ENCODE measurements around the gene STARD3. TPM values are rescaled to one million over a fixed set of nuclear protein-coding genes. Genes with fewer than 3 reads are reported as not detected.

The STARD3 gene
- total RNA-seq, 1 donor from 2014 or later: 51.2 TPM

- no peak for FAIRE-seq
- H2AFZ ChIP-seq (ENCODE audit: low read depth, low read length): no peak overlapping the region
- H3K36me3 Mint-ChIP-seq (ENCODE audit: low read depth, unreplicated experiment): no peaks in the 10 kb centered on the region
- no peaks in the 10 kb centered on the region for H3K79me2 ChIP-seq (ENCODE audit: insufficient read depth, low read length)
- H3K27ac ChIP-seq (ENCODE audit: low read depth, low read length): no peak overlapping the region
- H3K36me3 ChIP-seq (ENCODE audit: insufficient read depth, low read length): no peaks in the 10 kb centered on the region
- H3K4me2 ChIP-seq (ENCODE audit: low read length): no peak overlapping the region
- peaks cover 67% of the 10 kb centered on the region for H3K27me3 Mint-ChIP-seq (ENCODE audit: low read depth, unreplicated experiment)
- no peak overlapping the region for H3K4me3 Mint-ChIP-seq (ENCODE audit: unreplicated experiment)
- H3K9ac ChIP-seq (ENCODE audit: low read length): no peak overlapping the region
- peaks cover 61% of the 10 kb centered on the region for H3K27me3 ChIP-seq (ENCODE audit: insufficient read depth, low read length)
- H3K4me3 ChIP-seq (ENCODE audit: insufficient read depth, low read depth, low read length): no peak overlapping the region
- H3K9me3 ChIP-seq (ENCODE audit: insufficient read depth, low read depth, low read length): no peaks in the 10 kb centered on the region
- H3K4me1 ChIP-seq (ENCODE audit: insufficient read depth, low read length): peaks cover 5% of the 10 kb centered on the region
- no peaks in the 10 kb centered on the region for H3K9me3 Mint-ChIP-seq (ENCODE audit: unreplicated experiment)
- no peaks in the 10 kb centered on the region for H4K20me1 ChIP-seq (ENCODE audit: insufficient read depth, low read length)
- TF ChIP-seq CTCF (IDR thresholded peaks at IDR 0.05; ENCODE audit: insufficient read depth, low read depth, low read length): no peak
- TF ChIP-seq EZH2 (IDR thresholded peaks at IDR 0.05; ENCODE audit: insufficient read depth, low read length): no peak
- H3K4me1 Mint-ChIP-seq (ENCODE audit: low read depth, unreplicated experiment): peaks cover 2% of the 10 kb centered on the region
- no peak for DNase-seq (ENCODE audit: low read depth)
- H3K27ac Mint-ChIP-seq (ENCODE audit: unreplicated experiment): no peak overlapping the region
Observed at GRCh38 chr17:39627712-39628516, 9.0 kb upstream of the STARD3 start.

GRCh38 chr17:39628655-39629493 is 8.1 kb upstream of the STARD3 start:
- H3K27ac ChIP-seq (ENCODE audit: low read depth, low read length): no peak overlapping the region
- H3K36me3 ChIP-seq (ENCODE audit: insufficient read depth, low read length): no peaks in the 10 kb centered on the region
- H4K20me1 ChIP-seq (ENCODE audit: insufficient read depth, low read length): no peaks in the 10 kb centered on the region
- H3K4me3 ChIP-seq (ENCODE audit: insufficient read depth, low read depth, low read length): no peak overlapping the region
- no peak for DNase-seq (ENCODE audit: low read depth)
- no peaks in the 10 kb centered on the region for H3K79me2 ChIP-seq (ENCODE audit: insufficient read depth, low read length)
- H3K4me1 Mint-ChIP-seq (ENCODE audit: low read depth, unreplicated experiment): peaks cover 2% of the 10 kb centered on the region
- no peak overlapping the region for H3K4me2 ChIP-seq (ENCODE audit: low read length)
- H2AFZ ChIP-seq (ENCODE audit: low read depth, low read length): no peak overlapping the region
- peaks cover 64% of the 10 kb centered on the region for H3K27me3 Mint-ChIP-seq (ENCODE audit: low read depth, unreplicated experiment)
- no peak for FAIRE-seq
- H3K9ac ChIP-seq (ENCODE audit: low read length): no peak overlapping the region
- no peaks in the 10 kb centered on the region for H3K36me3 Mint-ChIP-seq (ENCODE audit: low read depth, unreplicated experiment)
- H3K4me1 ChIP-seq (ENCODE audit: insufficient read depth, low read length): peaks cover 5% of the 10 kb centered on the region
- TF ChIP-seq CTCF (IDR thresholded peaks at IDR 0.05; ENCODE audit: insufficient read depth, low read depth, low read length): no peak
- no peak for TF ChIP-seq EZH2 (IDR thresholded peaks at IDR 0.05; ENCODE audit: insufficient read depth, low read length)
- H3K27ac Mint-ChIP-seq (ENCODE audit: unreplicated experiment): no peak overlapping the region
- H3K27me3 ChIP-seq (ENCODE audit: insufficient read depth, low read length): peaks cover 63% of the 10 kb centered on the region
- no peak overlapping the region for H3K4me3 Mint-ChIP-seq (ENCODE audit: unreplicated experiment)
- H3K9me3 Mint-ChIP-seq (ENCODE audit: unreplicated experiment): no peaks in the 10 kb centered on the region
- H3K9me3 ChIP-seq (ENCODE audit: insufficient read depth, low read depth, low read length): no peaks in the 10 kb centered on the region
